ENCODE measurements around the gene NRAS. TPM values are rescaled to one million over a fixed set of nuclear protein-coding genes. Genes with fewer than 3 reads are reported as not detected.

Gene NRAS
- total RNA-seq, 2 donors from 2014 or later, result 75.0 to 78.0 TPM

- peak; percentile 68 for TF ChIP-seq CTCF (conservative IDR thresholded peaks at IDR 0.05)
- H3K27me3 Mint-ChIP-seq (ENCODE audit: insufficient read depth), result no peaks in the 10 kb centered on the region
- Histone ChIP-seq H3K36me3 (ENCODE audit: control insufficient read depth, insufficient read depth, low read length) (peaks cover 15% of the 10 kb centered on the region), H3K9ac (ENCODE audit: extremely low read depth, low read length, poor library complexity, severe bottlenecking) (peak within 1 kb of the TSS; percentile 100), H3K27me3 (ENCODE audit: control insufficient read depth, insufficient read depth, low read length, poor library complexity, severe bottlenecking) (no peaks in the 10 kb centered on the region), H3K4me1 (ENCODE audit: control insufficient read depth, insufficient read depth, low read length) (peaks cover 4% of the 10 kb centered on the region), H3K4me3 (ENCODE audit: low read length) (peak within 1 kb of the TSS; percentile 93), H3K27ac (ENCODE audit: low read depth, low read length) (peak within 1 kb of the TSS; percentile 99), H3K9me3 (ENCODE audit: control insufficient read depth, low read length) (peaks cover 9% of the 10 kb centered on the region)
- WGBS, 2 experiments (ENCODE audit: insufficient coverage in 1 of 2, insufficient read length in 1 of 2), result 0 to 2% methylated on average over 14 to 50 of the region's 50 CpGs
- H3K4me1 Mint-ChIP-seq, result peaks cover 39% of the 10 kb centered on the region
- peak; percentile 99 for DNase-seq
- H3K9me3 Mint-ChIP-seq, result peaks cover 1% of the 10 kb centered on the region
- H3K27ac Mint-ChIP-seq, result peak within 1 kb of the TSS; percentile 100
- peaks cover 18% of the 10 kb centered on the region for H3K36me3 Mint-ChIP-seq (ENCODE audit: low read depth)
- peak within 1 kb of the TSS; percentile 100 for H3K4me3 Mint-ChIP-seq
Observed at GRCh38 chr1:114757455-114758255, 41.1 kb upstream of the NRAS start, which contains the start of gene CSDE1. CSDE1 (minus strand) TSS chr1:114757984; CDS start chr1:114739890, 18,094 bp downstream.

GRCh38 chr1:114756949-114757454, 40.4 kb upstream of the NRAS start:
- H3K27me3 Mint-ChIP-seq (ENCODE audit: insufficient read depth), result no peaks in the 10 kb centered on the region
- Histone ChIP-seq H3K9me3 (ENCODE audit: control insufficient read depth, low read length) (peaks cover 9% of the 10 kb centered on the region), H3K36me3 (ENCODE audit: control insufficient read depth, insufficient read depth, low read length) (peaks cover 17% of the 10 kb centered on the region), H3K4me3 (ENCODE audit: low read length) (peak overlapping the region; percentile 93), H3K4me1 (ENCODE audit: control insufficient read depth, insufficient read depth, low read length) (peaks cover 4% of the 10 kb centered on the region), H3K27me3 (ENCODE audit: control insufficient read depth, insufficient read depth, low read length, poor library complexity, severe bottlenecking) (no peaks in the 10 kb centered on the region), H3K9ac (ENCODE audit: extremely low read depth, low read length, poor library complexity, severe bottlenecking) (peak overlapping the region; percentile 100), H3K27ac (ENCODE audit: low read depth, low read length) (peak overlapping the region; percentile 99)
- peak overlapping the region; percentile 100 for H3K4me3 Mint-ChIP-seq
- WGBS, 2 experiments (ENCODE audit: insufficient coverage in 1 of 2, insufficient read length in 1 of 2), result 0 to 1% methylated on average over 6 to 17 of the region's 17 CpGs
- DNase-seq, result no peak
- H3K27ac Mint-ChIP-seq, result peak overlapping the region; percentile 100
- no peak for TF ChIP-seq CTCF (conservative IDR thresholded peaks at IDR 0.05)
- peaks cover 46% of the 10 kb centered on the region for H3K4me1 Mint-ChIP-seq
- H3K9me3 Mint-ChIP-seq, result peaks cover 1% of the 10 kb centered on the region
- peaks cover 18% of the 10 kb centered on the region for H3K36me3 Mint-ChIP-seq (ENCODE audit: low read depth)

- H3K27me3 Mint-ChIP-seq (ENCODE audit: insufficient read depth), result no peaks in the 10 kb centered on the region
- H3K4me1 Mint-ChIP-seq, result peaks cover 53% of the 10 kb centered on the region
- peak overlapping the region; percentile 93 for H3K4me3 ChIP-seq (ENCODE audit: low read length)
- TF ChIP-seq CTCF (conservative IDR thresholded peaks at IDR 0.05), result no peak
- DNase-seq, result no peak
- WGBS, 2 experiments (ENCODE audit: insufficient coverage in 1 of 2, insufficient read length in 1 of 2), result 41 to 50% methylated on average over 13 to 14 of the region's 14 CpGs
- peak overlapping the region; percentile 100 for H3K9ac ChIP-seq (ENCODE audit: extremely low read depth, low read length, poor library complexity, severe bottlenecking)
- H3K9me3 Mint-ChIP-seq, result peaks cover 1% of the 10 kb centered on the region
- H3K9me3 ChIP-seq (ENCODE audit: control insufficient read depth, low read length), result peaks cover 9% of the 10 kb centered on the region
- peak overlapping the region; percentile 100 for H3K27ac Mint-ChIP-seq
- H3K36me3 ChIP-seq (ENCODE audit: control insufficient read depth, insufficient read depth, low read length), result peaks cover 17% of the 10 kb centered on the region
- H3K4me1 ChIP-seq (ENCODE audit: control insufficient read depth, insufficient read depth, low read length), result peaks cover 4% of the 10 kb centered on the region
- peak overlapping the region; percentile 99 for H3K27ac ChIP-seq (ENCODE audit: low read depth, low read length)
- H3K4me3 Mint-ChIP-seq, result peak overlapping the region; percentile 100
- peaks cover 18% of the 10 kb centered on the region for H3K36me3 Mint-ChIP-seq (ENCODE audit: low read depth)
- H3K27me3 ChIP-seq (ENCODE audit: control insufficient read depth, insufficient read depth, low read length, poor library complexity, severe bottlenecking), result no peaks in the 10 kb centered on the region
Observed at GRCh38 chr1:114756009-114756892, 39.7 kb upstream of the NRAS start.
